Karpas-422 (cell line): ENCODE data around the gene RABEP2. TPM values are rescaled to one million over a fixed set of nuclear protein-coding genes. Genes with fewer than 3 reads are reported as not detected.
"Not testable (repeated sequence)": the region's sequence is repeated elsewhere in the genome, so short reads cannot be mapped to it uniquely, and the experiment has no call there.

Experiments
- DNase-seq: peaks from one replicate; pipeline ENCODE4 v3.0.0-alpha.2; 2015
- H2AFZ ChIP-seq: fragments of 200-600 bp; sonication (generic); 2 replicates; pipeline ENCODE4 v1.6.1; 2014; ENCODE audit warnings: antibody characterized with exemption, low read length, mixed read lengths
- H3K27ac ChIP-seq: fragments of 200-600 bp; sonication (generic); 2 replicates; pipeline ENCODE4 v1.5.1; 2014; ENCODE audit warnings: mild to moderate bottlenecking, low read length, moderate library complexity
- H3K27me3 ChIP-seq: fragments of 200-600 bp; sonication (generic); 2 replicates; pipeline ENCODE4 v1.6.1; 2014; ENCODE audit warnings: low read length, mixed read lengths
- H3K36me3 ChIP-seq: fragments of 200-600 bp; sonication (generic); 2 replicates; pipeline ENCODE4 v1.6.1; 2014; ENCODE audit warnings: low read length, mixed read lengths; ENCODE audit not compliant: insufficient read depth
- H3K4me1 ChIP-seq: fragments of 200-600 bp; sonication (generic); 2 replicates; pipeline ENCODE4 v1.6.1; 2014; ENCODE audit warnings: mild to moderate bottlenecking, low read length, mixed read lengths
- H3K4me2 ChIP-seq: fragments of 200-600 bp; sonication (generic); 2 replicates; pipeline ENCODE4 v1.6.1; 2014; ENCODE audit warnings: low read length, low read depth, mild to moderate bottlenecking; ENCODE audit not compliant: poor library complexity, severe bottlenecking
- H3K4me3 ChIP-seq: fragments of 200-600 bp; sonication (generic); 2 replicates; pipeline ENCODE4 v1.5.1; 2014; ENCODE audit warnings: mild to moderate bottlenecking, antibody characterized with exemption, low read length, mixed read lengths
- H3K79me2 ChIP-seq: fragments of 200-600 bp; sonication (generic); 2 replicates; pipeline ENCODE4 v1.6.1; 2014; ENCODE audit warnings: mild to moderate bottlenecking, low read length, mixed read lengths
- H3K9ac ChIP-seq: fragments of 200-600 bp; sonication (generic); 2 replicates; pipeline ENCODE4 v1.6.0; 2014; ENCODE audit warnings: low read length
- H3K9me2 ChIP-seq: fragments of 200-600 bp; sonication (generic), shearing (Covaris generic); replicated peaks from 2 replicates; pipeline ENCODE4 v1.6.0; 2014; ENCODE audit warnings: mild to moderate bottlenecking, low read length, moderate library complexity; ENCODE audit not compliant: insufficient read depth
- H3K9me3 ChIP-seq: fragments of 300-700, 200-600 bp; sonication (generic); 2 replicates; pipeline ENCODE4 v1.6.1; 2014; ENCODE audit warnings: low read length, mixed read lengths
- H4K20me1 ChIP-seq: fragments of 200-600 bp; sonication (generic); 2 replicates; pipeline ENCODE4 v1.6.1; 2014; ENCODE audit warnings: mild to moderate bottlenecking, antibody characterized with exemption, low read length, low read depth; ENCODE audit not compliant: insufficient read depth
- total RNA-seq: library from RNA; depleted of rRNA; stranded (reverse); fragments of >200 nt; shearing (Covaris generic); gene quantifications from 2 replicates; pipeline ENCODE4 v1.2.3, GENCODE V29; 2014; ENCODE audit warnings: low replicate concordance

Gene RABEP2
- total RNA-seq, 1 experiment from 2014 or later: 15.9 TPM

GRCh38 chr16:28867646-28868045 is 57.4 kb downstream of the RABEP2 start:
- Histone ChIP-seq H3K4me1 (peaks cover 15% of the 10 kb centered on the region), H3K79me2 (peaks cover 33% of the 10 kb centered on the region), H3K36me3 (peaks cover 14% of the 10 kb centered on the region; the same call in 1 of the 2 replicates)
- H3K4me2 ChIP-seq, H3K9me3 ChIP-seq, H2AFZ ChIP-seq, H3K27me3 ChIP-seq, H3K9me2 ChIP-seq, H3K27ac ChIP-seq, H4K20me1 ChIP-seq, DNase-seq, H3K4me3 ChIP-seq, H3K9ac ChIP-seq: not testable (repeated sequence)

- Histone ChIP-seq H2AFZ (no peak overlapping the region), H3K9me2 (no peaks in the 10 kb centered on the region), H3K79me2 (peaks cover 37% of the 10 kb centered on the region), H4K20me1 (peaks cover 10% of the 10 kb centered on the region; the same call in 1 of the 2 replicates), H3K9me3 (no peaks in the 10 kb centered on the region), H3K9ac (no peak overlapping the region), H3K36me3 (peaks cover 14% of the 10 kb centered on the region; the same call in 1 of the 2 replicates), H3K4me1 (peaks cover 16% of the 10 kb centered on the region), H3K4me3 (no peak overlapping the region), H3K27me3 (no peaks in the 10 kb centered on the region), H3K27ac (no peak overlapping the region), H3K4me2 (no peak overlapping the region)
- no peak for DNase-seq
Observed at GRCh38 chr16:28867241-28867640, 57.8 kb downstream of the RABEP2 start.

- H3K4me1 ChIP-seq: peaks cover 22% of the 10 kb centered on the region
- no peaks in the 10 kb centered on the region for H3K27me3 ChIP-seq
- no peak overlapping the region for H3K27ac ChIP-seq
- H3K4me3 ChIP-seq: no peak overlapping the region
- H3K9ac ChIP-seq: no peak overlapping the region
- H3K36me3 ChIP-seq: peaks cover 14% of the 10 kb centered on the region; the same call in 1 of the 2 replicates
- no peak overlapping the region for H2AFZ ChIP-seq
- peaks cover 44% of the 10 kb centered on the region for H3K79me2 ChIP-seq
- DNase-seq: no peak
- no peak overlapping the region for H3K4me2 ChIP-seq
- peaks cover 10% of the 10 kb centered on the region; the same call in 1 of the 2 replicates for H4K20me1 ChIP-seq
- H3K9me2 ChIP-seq: no peaks in the 10 kb centered on the region
- no peaks in the 10 kb centered on the region for H3K9me3 ChIP-seq
Observed at GRCh38 chr16:28866454-28866804, 58.6 kb downstream of the RABEP2 start.

- Histone ChIP-seq H3K4me2 (no peak overlapping the region), H3K4me3 (no peak overlapping the region), H3K27me3 (no peaks in the 10 kb centered on the region), H3K27ac (no peak overlapping the region), H2AFZ (no peak overlapping the region), H3K36me3 (peaks cover 14% of the 10 kb centered on the region; the same call in 1 of the 2 replicates), H3K4me1 (peaks cover 22% of the 10 kb centered on the region), H3K79me2 (peaks cover 44% of the 10 kb centered on the region), H3K9me2 (no peaks in the 10 kb centered on the region), H4K20me1 (peaks cover 10% of the 10 kb centered on the region; the same call in 1 of the 2 replicates), H3K9ac (no peak overlapping the region; the same call in 1 of the 2 replicates), H3K9me3 (no peaks in the 10 kb centered on the region)
- no peak for DNase-seq
Observed at GRCh38 chr16:28865722-28866453, 59.1 kb downstream of the RABEP2 start.

GRCh38 chr16:28865001-28865688 is 59.9 kb downstream of the RABEP2 start:
- Histone ChIP-seq H2AFZ (no peak overlapping the region), H3K36me3 (peaks cover 14% of the 10 kb centered on the region; the same call in 1 of the 2 replicates), H3K4me1 (peaks cover 22% of the 10 kb centered on the region), H3K9ac (peak overlapping the region; percentile 98), H3K27ac (no peak overlapping the region), H3K9me3 (no peaks in the 10 kb centered on the region), H3K27me3 (no peaks in the 10 kb centered on the region), H4K20me1 (peaks cover 10% of the 10 kb centered on the region; the same call in 1 of the 2 replicates), H3K9me2 (no peaks in the 10 kb centered on the region), H3K4me3 (peak overlapping the region; percentile 98; the same call in 1 of the 2 replicates), H3K79me2 (peaks cover 44% of the 10 kb centered on the region), H3K4me2 (peak overlapping the region; percentile 97)
- no peak for DNase-seq

GRCh38 chr16:28863929-28864793 is 60.9 kb downstream of the RABEP2 start:
- Histone ChIP-seq H4K20me1 (peaks cover 10% of the 10 kb centered on the region; the same call in 1 of the 2 replicates), H3K27me3 (no peaks in the 10 kb centered on the region), H3K4me2 (peak overlapping the region; percentile 97), H3K9me2 (no peaks in the 10 kb centered on the region), H3K36me3 (peaks cover 14% of the 10 kb centered on the region; the same call in 1 of the 2 replicates), H3K9ac (peak overlapping the region; percentile 98), H3K79me2 (peaks cover 44% of the 10 kb centered on the region), H3K4me1 (peaks cover 22% of the 10 kb centered on the region), H3K4me3 (peak overlapping the region; percentile 98), H3K27ac (peak overlapping the region; percentile 90; the same call in 1 of the 2 replicates), H3K9me3 (no peaks in the 10 kb centered on the region), H2AFZ (no peak overlapping the region)
- DNase-seq: no peak

GRCh38 chr16:28859326-28859725 is 65.7 kb downstream of the RABEP2 start:
- Histone ChIP-seq H3K4me3 (no peak overlapping the region), H3K9me2 (no peaks in the 10 kb centered on the region), H3K27ac (no peak overlapping the region), H2AFZ (no peak overlapping the region), H4K20me1 (peaks cover 4% of the 10 kb centered on the region; the same call in 1 of the 2 replicates), H3K9me3 (no peaks in the 10 kb centered on the region), H3K36me3 (no peaks in the 10 kb centered on the region), H3K4me1 (peaks cover 10% of the 10 kb centered on the region), H3K27me3 (no peaks in the 10 kb centered on the region), H3K79me2 (peaks cover 25% of the 10 kb centered on the region), H3K9ac (0 out of 2 replicates have a peak overlapping the region, but pooled peaks have one; percentile 15), H3K4me2 (no peak overlapping the region)
- DNase-seq: no peak
